H9 (cell line): Measurements from ENCODE around the gene VSTM4. TPM values are rescaled to one million over a fixed set of nuclear protein-coding genes. Genes with fewer than 3 reads are reported as not detected.

Experiments
- DNase-seq: peaks from one replicate; pipeline ENCODE4 v3.0.0-alpha.2; 2017
- H2AFZ ChIP-seq: one replicate; pipeline ENCODE4 v1.6.1; 2013; ENCODE audit warnings: mild to moderate bottlenecking, low read length, control low read depth, moderate library complexity
- H2AK5ac ChIP-seq: 2 replicates; pipeline ENCODE4 v1.6.1; 2013; ENCODE audit warnings: low read length, control low read depth, mixed read lengths; ENCODE audit not compliant: insufficient read length
- H2BK120ac ChIP-seq: one replicate; pipeline ENCODE4 v1.6.1; 2013; ENCODE audit warnings: low read depth, mild to moderate bottlenecking, low read length, control low read depth, inconsistent platforms; ENCODE audit not compliant: poor library complexity, severe bottlenecking
- H2BK12ac ChIP-seq: 2 replicates; pipeline ENCODE4 v1.6.1; 2013; ENCODE audit warnings: low read length, control low read depth, mixed read lengths, low read depth; ENCODE audit not compliant: insufficient read length
- H2BK15ac ChIP-seq: 2 replicates; pipeline ENCODE4 v1.6.1; 2013; ENCODE audit warnings: low read depth, low read length, control low read depth
- H2BK20ac ChIP-seq: one replicate; pipeline ENCODE4 v1.6.1; 2013; ENCODE audit warnings: low read depth, mild to moderate bottlenecking, low read length, control low read depth, inconsistent platforms; ENCODE audit not compliant: poor library complexity, severe bottlenecking
- H2BK5ac ChIP-seq: 2 replicates; pipeline ENCODE4 v1.6.1; 2013; ENCODE audit warnings: low read length, control low read depth, mixed read lengths; ENCODE audit not compliant: insufficient read length
- H3K14ac ChIP-seq: 2 replicates; pipeline ENCODE4 v1.6.1; 2013; ENCODE audit warnings: low read length, control low read depth; ENCODE audit not compliant: insufficient read depth
- H3K18ac ChIP-seq: 2 replicates; pipeline ENCODE4 v1.6.1; 2013; ENCODE audit warnings: low read depth, mild to moderate bottlenecking, mixed read lengths, low read length, control low read depth; ENCODE audit not compliant: insufficient read length
- H3K23ac ChIP-seq: 2 replicates; pipeline ENCODE4 v1.6.1; 2013; ENCODE audit warnings: low read length, control low read depth, mixed read lengths, low read depth; ENCODE audit not compliant: insufficient read length
- H3K23me2 ChIP-seq: 2 replicates; pipeline ENCODE4 v1.6.1; 2013; ENCODE audit warnings: low read depth, mild to moderate bottlenecking, mixed read lengths, low read length, control low read depth; ENCODE audit not compliant: insufficient read length, poor library complexity, severe bottlenecking
- H3K27ac ChIP-seq: 2 replicates; pipeline ENCODE4 v1.5.1; 2013; ENCODE audit warnings: low read length, control low read depth, mixed read lengths, low read depth; ENCODE audit not compliant: insufficient read length
- H3K27me3 ChIP-seq: 2 replicates; pipeline ENCODE4 v1.6.1; 2013; ENCODE audit warnings: low read length, control low read depth, inconsistent platforms; ENCODE audit not compliant: insufficient read depth
- H3K4ac ChIP-seq: 2 replicates; pipeline ENCODE4 v1.6.1; 2013; ENCODE audit warnings: low read depth, mild to moderate bottlenecking, control low read depth, inconsistent platforms, low read length, moderate library complexity
- H3K4me1 ChIP-seq: 2 replicates; pipeline ENCODE4 v1.6.1; 2013; ENCODE audit warnings: low read length, control low read depth, inconsistent platforms; ENCODE audit not compliant: insufficient read depth
- H3K4me2 ChIP-seq: 2 replicates; pipeline ENCODE4 v1.6.1; 2013; ENCODE audit warnings: low read length, control low read depth, mixed read lengths; ENCODE audit not compliant: insufficient read length, insufficient read depth
- H3K56ac ChIP-seq: 2 replicates; pipeline ENCODE4 v1.6.1; 2013; ENCODE audit warnings: low read depth, mild to moderate bottlenecking, mixed read lengths, low read length, control low read depth; ENCODE audit not compliant: insufficient read length
- H3K79me1 ChIP-seq: 2 replicates; pipeline ENCODE4 v1.6.1; 2013; ENCODE audit warnings: low read depth, mild to moderate bottlenecking, moderate library complexity, low read length, control low read depth, inconsistent platforms; ENCODE audit not compliant: insufficient read depth, poor library complexity, severe bottlenecking
- H3K79me2 ChIP-seq: 2 replicates; pipeline ENCODE4 v1.6.1; 2013; ENCODE audit warnings: low read length, control low read depth, inconsistent platforms; ENCODE audit not compliant: insufficient read depth
- H3K9ac ChIP-seq: 2 replicates; pipeline ENCODE4 v1.6.1; 2013; ENCODE audit warnings: low read length, control low read depth, mixed read lengths; ENCODE audit not compliant: insufficient read length; ENCODE audit errors: extremely low read depth
- H3K9me3 ChIP-seq: one replicate; pipeline ENCODE4 v1.6.1; 2013; ENCODE audit warnings: low read depth, low read length, inconsistent platforms; ENCODE audit not compliant: control insufficient read depth
- H3T11ph ChIP-seq: one replicate; pipeline ENCODE4 v1.6.1; 2013; ENCODE audit warnings: mild to moderate bottlenecking, low read length, control low read depth, inconsistent platforms
- H4K20me1 ChIP-seq: one replicate; pipeline ENCODE4 v1.6.1; 2013; ENCODE audit not compliant: control insufficient read depth, insufficient read length, insufficient read depth
- H4K5ac ChIP-seq: 2 replicates; pipeline ENCODE4 v1.6.1; 2013; ENCODE audit warnings: low read depth, mild to moderate bottlenecking, mixed read lengths, low read length, control low read depth; ENCODE audit not compliant: insufficient read length
- H4K8ac ChIP-seq: replicated peaks from 2 replicates; pipeline ENCODE4 v1.6.1; 2013; ENCODE audit warnings: low read length, control low read depth, mixed read lengths, low read depth; ENCODE audit not compliant: insufficient read length
- H4K91ac ChIP-seq: 2 replicates; pipeline ENCODE4 v1.6.1; 2013; ENCODE audit warnings: low read depth, mild to moderate bottlenecking, moderate library complexity, mixed read lengths, low read length, control low read depth; ENCODE audit not compliant: insufficient read length
- H3K27ac Mint-ChIP-seq, 3 experiments: 2 replicates in 2 of 3; 3 replicates in 1 of 3; pipeline ENCODE4 v1.8.0; 2020 to 2021; ENCODE audit warnings: mixed read lengths in 3 of 3, mild to moderate bottlenecking in 1 of 3, moderate library complexity in 1 of 3
- H3K27me3 Mint-ChIP-seq: 2 replicates; pipeline ENCODE4 v1.8.0; 2021; ENCODE audit warnings: low read depth, mild to moderate bottlenecking, moderate library complexity, mixed read lengths
- H3K36me3 Mint-ChIP-seq, 3 experiments: 2 replicates in 2 of 3; 3 replicates in 1 of 3; pipeline ENCODE4 v1.8.0; 2020 to 2021; ENCODE audit warnings: low read depth in 3 of 3, mixed read lengths in 3 of 3; ENCODE audit not compliant: insufficient read depth in 1 of 3
- H3K4me1 Mint-ChIP-seq, 2 experiments: 2 replicates each; pipeline ENCODE4 v1.8.0; 2020; ENCODE audit warnings: mixed read lengths in 2 of 2
- H3K4me3 Mint-ChIP-seq, 2 experiments: 2 replicates in 1 of 2; 3 replicates in 1 of 2; pipeline ENCODE4 v1.8.0; 2020 to 2021; ENCODE audit warnings: mild to moderate bottlenecking in 2 of 2, mixed read lengths in 2 of 2, moderate library complexity in 1 of 2
- H3K9me3 Mint-ChIP-seq, 2 experiments: 2 replicates in 1 of 2; 3 replicates in 1 of 2; pipeline ENCODE4 v1.8.0; 2020; ENCODE audit warnings: mild to moderate bottlenecking in 2 of 2, mixed read lengths in 2 of 2, moderate library complexity in 1 of 2
- CTCF ChIP-seq: fragments of 200-600 bp; sonication (generic); conservative IDR thresholded peaks from 3 replicates; pipeline ENCODE4 v1.8.0; 2021; ENCODE audit warnings: antibody characterized with exemption, mild to moderate bottlenecking
- WGBS: extraction: QIAGEN DNeasy Blood & Tissue Kit; methylation state at CpG from one replicate; pipeline ENCODE4 v1.1.7; 2013; ENCODE audit warnings: missing lambda C conversion rate, low lambda C conversion rate, mixed read lengths; ENCODE audit not compliant: insufficient read length; ENCODE audit errors: extremely low coverage; 5-methylcytosine and 5-hydroxymethylcytosine counted together
- total RNA-seq: library from RNA; stranded (reverse); gene quantifications from 2 replicates; pipeline ENCODE4 v1.2.1, GENCODE V29; 2021

The VSTM4 gene
- total RNA-seq, 1 experiment from 2014 or later: 0.44 TPM

GRCh38 chr10:49132362-49132737 is 17.0 kb upstream of the VSTM4 start:
- Mint-ChIP-seq H3K4me1 (peaks cover 0 to 4% of the 10 kb centered on the region in 2 experiments; a peak in 3 of 4 replicates), H3K36me3 (no peaks in the 10 kb centered on the region), H3K9me3 (peaks cover 0 to 2% of the 10 kb centered on the region in 2 experiments; a peak in 3 of 5 replicates), H3K27ac (no peak overlapping the region), H3K27me3 (peaks cover 13% of the 10 kb centered on the region), H3K4me3 (no peak overlapping the region)
- Histone ChIP-seq H2BK12ac (no peak overlapping the region), H3K14ac (no peak overlapping the region), H3K79me2 (no peaks in the 10 kb centered on the region), H2BK5ac (no peak overlapping the region), H3T11ph (no peak overlapping the region), H3K9me3 (no peaks in the 10 kb centered on the region), H3K4me2 (no peak overlapping the region), H2AK5ac (no peak overlapping the region), H2AFZ (no peak overlapping the region), H3K4ac (no peak overlapping the region), H4K5ac (no peak overlapping the region), H4K91ac (no peak overlapping the region), H4K8ac (no peak overlapping the region), H4K20me1 (no peaks in the 10 kb centered on the region), H3K27me3 (no peaks in the 10 kb centered on the region), H2BK15ac (no peak overlapping the region), H3K9ac (no peak overlapping the region), H3K79me1 (no peaks in the 10 kb centered on the region), H3K23ac (no peak overlapping the region), H3K56ac (no peak overlapping the region), H2BK20ac (no peak overlapping the region), H3K4me1 (no peaks in the 10 kb centered on the region; the same call in 1 of the 2 replicates), H3K27ac (no peak overlapping the region), H3K23me2 (no peaks in the 10 kb centered on the region), H3K18ac (no peak overlapping the region), H2BK120ac (no peak overlapping the region)
- DNase-seq: no peak
- no CpG with 5 or more reads among the region's 2 CpGs for WGBS
- peak; percentile 28; the same call in 1 of the 3 replicates for TF ChIP-seq CTCF
